ENCODE data around the gene IFNL4. TPM values are rescaled to one million over a fixed set of nuclear protein-coding genes. Genes with fewer than 3 reads are reported as not detected.

The IFNL4 gene
- total and polyA plus RNA-seq, 9 of the 15 experiments (the other 6 are each of a cell fraction or from before 2014, with no cell fraction given): not detected

- no peaks in the 10 kb centered on the region for H4K20me1 ChIP-seq (replicated peaks; ENCODE audit: control insufficient read depth, insufficient read depth, low read length)
- no peaks in the 10 kb centered on the region; the same call in 1 of the 2 replicates for H3K9me3 ChIP-seq (replicated peaks; ENCODE audit: control insufficient read depth, insufficient read depth, low read depth, low read length)
- no peak for ATAC-seq
- 16% methylated on average over 1 of the region's 1 CpG for WGBS (ENCODE audit: insufficient coverage, low coverage, missing lambda C conversion rate)
- ChIA-PET CTCF (ENCODE audit: low intra/inter-chr PET ratio) (interaction anchor here (0.6 kb wide), 1 partner anchor 244 kb away, joined by 9 read pairs; no protein-coding TSS in a partner anchor), POLR2A (no interaction called here)
- FAIRE-seq: no peak
- in situ Hi-C loops (cut with MboI) (no loop called here), intact Hi-C loops (cut with micrococcal nuclease) (no loop called here)
- H3K27ac ChIP-seq (ENCODE audit: extremely low read depth, low read depth, low read length): no peak overlapping the region
- H3K4me1 ChIP-seq (replicated peaks in 1 of 2; ENCODE audit: control insufficient read depth in 2 of 2, insufficient read depth in 2 of 2, low read length in 2 of 2): no peaks in the 10 kb centered on the region
- H3K79me2 ChIP-seq (ENCODE audit: control insufficient read depth, insufficient read depth, low read length): no peaks in the 10 kb centered on the region
- no peaks in the 10 kb centered on the region for H3K9me1 ChIP-seq (ENCODE audit: control insufficient read depth, insufficient read depth, low read length)
- no peaks in the 10 kb centered on the region for H3K36me3 ChIP-seq (ENCODE audit: control insufficient read depth, insufficient read depth, low read length)
- no peak overlapping the region for H3K9ac ChIP-seq (ENCODE audit: insufficient read depth in 1 of 2, low read depth in 2 of 2, low read length in 2 of 2)
- H3K4me3 ChIP-seq: no peak overlapping the region
- no peak overlapping the region for H2AFZ ChIP-seq (ENCODE audit: low read depth, low read length)
- DNase-seq (ENCODE audit: extremely low read depth in 1 of 4, low spot score in 3 of 4): no peak
- no peak overlapping the region for H3K4me2 ChIP-seq (ENCODE audit: insufficient read depth, low read length)
- TF ChIP-seq BRD9 (IDR thresholded peaks at IDR 0.05; ENCODE audit: low read depth, partially characterized antibody): no peak
- TF ChIP-seq ZNF146 (CRISPR knock-in tag; IDR thresholded peaks at IDR 0.05; ENCODE audit: unreplicated experiment): no peak
- no peak for TF ChIP-seq ELF4 (CRISPR knock-in tag; IDR thresholded peaks at IDR 0.05)
- TF ChIP-seq GATAD2A (IDR thresholded peaks at IDR 0.05): no peak
- H3K27me3 ChIP-seq (ENCODE audit: control insufficient read depth in 2 of 2, insufficient read depth in 2 of 2, low read length in 2 of 2): 0 out of 5 replicates have a peak, but pooled peaks cover 0 to 3% of the 10 kb centered on the region in 2 experiments
- BruUV-seq (replicated peaks): no TSS peak
Observed at GRCh38 chr19:39284032-39284431, 35.4 kb upstream of the IFNL4 start.

- Histone ChIP-seq H3K79me2 (ENCODE audit: control insufficient read depth, insufficient read depth, low read length) (no peaks in the 10 kb centered on the region), H3K4me3 (no peak overlapping the region), H3K27me3 (ENCODE audit: control insufficient read depth in 2 of 2, insufficient read depth in 2 of 2, low read length in 2 of 2) (peaks cover 5 to 15% of the 10 kb centered on the region in 2 experiments; a peak in 2 of 5 replicates), H3K9ac (ENCODE audit: insufficient read depth in 1 of 2, low read depth in 2 of 2, low read length in 2 of 2) (no peak overlapping the region), H3K9me1 (ENCODE audit: control insufficient read depth, insufficient read depth, low read length) (no peaks in the 10 kb centered on the region), H3K4me1 (replicated peaks in 1 of 2; ENCODE audit: control insufficient read depth in 2 of 2, insufficient read depth in 2 of 2, low read length in 2 of 2) (no peaks in the 10 kb centered on the region), H3K4me2 (ENCODE audit: insufficient read depth, low read length) (no peak overlapping the region), H4K20me1 (replicated peaks; ENCODE audit: control insufficient read depth, insufficient read depth, low read length) (no peaks in the 10 kb centered on the region), H2AFZ (ENCODE audit: low read depth, low read length) (no peak overlapping the region), H3K27ac (ENCODE audit: extremely low read depth, low read depth, low read length) (no peak overlapping the region), H3K36me3 (ENCODE audit: control insufficient read depth, insufficient read depth, low read length) (no peaks in the 10 kb centered on the region), H3K9me3 (replicated peaks; ENCODE audit: control insufficient read depth, insufficient read depth, low read depth, low read length) (no peaks in the 10 kb centered on the region; the same call in 1 of the 2 replicates)
- FAIRE-seq: no peak
- ChIA-PET CTCF (ENCODE audit: low intra/inter-chr PET ratio) (no interaction called here), POLR2A (interaction anchor here (0.6 kb wide), 1 partner anchor 109 kb away, joined by 3 read pairs; the partner anchor contains the start of genes MED29 and PAF1)
- no peak for ATAC-seq
- 0% methylated on average over 1 of the region's 1 CpG for WGBS (ENCODE audit: insufficient coverage, low coverage, missing lambda C conversion rate)
- in situ Hi-C loops (cut with MboI) (no loop called here), intact Hi-C loops (cut with micrococcal nuclease) (no loop called here)
- no peak for DNase-seq (ENCODE audit: extremely low read depth in 1 of 4, low spot score in 3 of 4)
- BruUV-seq (replicated peaks): no TSS peak
- peak in 1 of 2 experiments; percentile 25; a peak in 1 of 3 replicates for TF ChIP-seq CBX3 (IDR thresholded peaks at IDR 0.05; ENCODE audit: borderline replicate concordance in 1 of 2, low read length in 2 of 2)
- TF ChIP-seq CTBP1 (IDR thresholded peaks at IDR 0.05; ENCODE audit: borderline replicate concordance): no peak
- no peak for TF ChIP-seq NCOA2 (IDR thresholded peaks at IDR 0.05; ENCODE audit: partially characterized antibody in 2 of 2)
- TF ChIP-seq NFRKB (IDR thresholded peaks at IDR 0.05; ENCODE audit: low read depth): no peak
- TF ChIP-seq, protein P1, sequence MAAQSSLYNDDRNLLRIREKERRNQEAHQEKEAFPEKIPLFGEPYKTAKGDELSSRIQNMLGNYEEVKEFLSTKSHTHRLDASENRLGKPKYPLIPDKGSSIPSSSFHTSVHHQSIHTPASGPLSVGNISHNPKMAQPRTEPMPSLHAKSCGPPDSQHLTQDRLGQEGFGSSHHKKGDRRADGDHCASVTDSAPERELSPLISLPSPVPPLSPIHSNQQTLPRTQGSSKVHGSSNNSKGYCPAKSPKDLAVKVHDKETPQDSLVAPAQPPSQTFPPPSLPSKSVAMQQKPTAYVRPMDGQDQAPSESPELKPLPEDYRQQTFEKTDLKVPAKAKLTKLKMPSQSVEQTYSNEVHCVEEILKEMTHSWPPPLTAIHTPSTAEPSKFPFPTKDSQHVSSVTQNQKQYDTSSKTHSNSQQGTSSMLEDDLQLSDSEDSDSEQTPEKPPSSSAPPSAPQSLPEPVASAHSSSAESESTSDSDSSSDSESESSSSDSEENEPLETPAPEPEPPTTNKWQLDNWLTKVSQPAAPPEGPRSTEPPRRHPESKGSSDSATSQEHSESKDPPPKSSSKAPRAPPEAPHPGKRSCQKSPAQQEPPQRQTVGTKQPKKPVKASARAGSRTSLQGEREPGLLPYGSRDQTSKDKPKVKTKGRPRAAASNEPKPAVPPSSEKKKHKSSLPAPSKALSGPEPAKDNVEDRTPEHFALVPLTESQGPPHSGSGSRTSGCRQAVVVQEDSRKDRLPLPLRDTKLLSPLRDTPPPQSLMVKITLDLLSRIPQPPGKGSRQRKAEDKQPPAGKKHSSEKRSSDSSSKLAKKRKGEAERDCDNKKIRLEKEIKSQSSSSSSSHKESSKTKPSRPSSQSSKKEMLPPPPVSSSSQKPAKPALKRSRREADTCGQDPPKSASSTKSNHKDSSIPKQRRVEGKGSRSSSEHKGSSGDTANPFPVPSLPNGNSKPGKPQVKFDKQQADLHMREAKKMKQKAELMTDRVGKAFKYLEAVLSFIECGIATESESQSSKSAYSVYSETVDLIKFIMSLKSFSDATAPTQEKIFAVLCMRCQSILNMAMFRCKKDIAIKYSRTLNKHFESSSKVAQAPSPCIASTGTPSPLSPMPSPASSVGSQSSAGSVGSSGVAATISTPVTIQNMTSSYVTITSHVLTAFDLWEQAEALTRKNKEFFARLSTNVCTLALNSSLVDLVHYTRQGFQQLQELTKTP (IDR thresholded peaks at IDR 0.05; ENCODE audit: low read depth in 1 of 2, partially characterized antibody in 2 of 2): peak in 1 of 2 experiments; percentile 100
- no peak for TF ChIP-seq RFX7 (CRISPR knock-in tag; IDR thresholded peaks at IDR 0.05)
- TF ChIP-seq CHD1 (IDR thresholded peaks at IDR 0.05; ENCODE audit: low read length): no peak
- TF ChIP-seq, protein P2, sequence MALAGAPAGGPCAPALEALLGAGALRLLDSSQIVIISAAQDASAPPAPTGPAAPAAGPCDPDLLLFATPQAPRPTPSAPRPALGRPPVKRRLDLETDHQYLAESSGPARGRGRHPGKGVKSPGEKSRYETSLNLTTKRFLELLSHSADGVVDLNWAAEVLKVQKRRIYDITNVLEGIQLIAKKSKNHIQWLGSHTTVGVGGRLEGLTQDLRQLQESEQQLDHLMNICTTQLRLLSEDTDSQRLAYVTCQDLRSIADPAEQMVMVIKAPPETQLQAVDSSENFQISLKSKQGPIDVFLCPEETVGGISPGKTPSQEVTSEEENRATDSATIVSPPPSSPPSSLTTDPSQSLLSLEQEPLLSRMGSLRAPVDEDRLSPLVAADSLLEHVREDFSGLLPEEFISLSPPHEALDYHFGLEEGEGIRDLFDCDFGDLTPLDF (CRISPR knock-in tag; IDR thresholded peaks at IDR 0.05): no peak
Observed at GRCh38 chr19:39282021-39282420, 33.4 kb upstream of the IFNL4 start.

Data from K562 (cell line).